Pancreas (tissue), 10 donors: Measurements from ENCODE around the gene DGKZ. TPM values are rescaled to one million over a fixed set of nuclear protein-coding genes. Genes with fewer than 3 reads are reported as not detected.

Experiments
- ATAC-seq, 4 donors: fragments of 200-7000 bp; cut with Tn5 transposase; one replicate each; pipeline versions ENCODE4 v1.8.0 to v1.9.1; 2020; ENCODE audit warnings: mild to moderate bottlenecking in 4 of 4, moderate library complexity in 4 of 4
- DNase-seq, 6 donors: peaks; one replicate each; pipeline ENCODE4 v3.0.0-alpha.2; 2020
- FAIRE-seq: peaks from 2 replicates; lab custom pipeline; 2012; peaks lifted over from hg19 to GRCh38; lab: Jason Lieb, UNC
- H3K27ac ChIP-seq, 4 donors: fragments of 200-600 bp; sonication (generic); 1 replicate in 3 of 4; 2 replicates in 1 of 4; pipeline versions ENCODE4 v1.5.0 to v1.8.0; 2020
- H3K27me3 ChIP-seq, 4 donors: fragments of 200-600 bp; one replicate each; pipeline ENCODE4 v1.8.0; 2021
- H3K36me3 ChIP-seq, 3 donors: fragments of 200-600 bp; sonication (generic) in 1 of 3; one replicate each; pipeline versions ENCODE4 v1.5.0 to v1.8.0; 2020 to 2021
- H3K4me1 ChIP-seq, 3 donors: fragments of 200-600 bp; one replicate each; pipeline ENCODE4 v1.8.0; 2021
- H3K4me3 ChIP-seq, 4 donors: fragments of 200-600 bp; sonication (generic) in 2 of 4; one replicate each; pipeline versions ENCODE4 v1.5.0 to v1.8.0; 2020 to 2021
- H3K9me3 ChIP-seq, 4 donors: fragments of 200-600 bp; one replicate each; pipeline ENCODE4 v1.8.0; 2021
- WGBS, 2 donors: extraction: QIAGEN DNeasy Blood & Tissue Kit; methylation state at CpG; one replicate each; pipeline ENCODE4 v1.1.7; 2013; 5-methylcytosine and 5-hydroxymethylcytosine counted together
- intact Hi-C, 3 donors: fragments of 100-400 bp; cut with DNase I; formaldehyde crosslinking; loops; one replicate each; pipeline versions ENCODE4 v1.11.1 to v1.14.2; 2022
- polyA plus RNA-seq, 2 donors: library from polyadenylated mRNA; stranded (reverse); fragments of 200-250 nt; gene quantifications; one replicate each; pipeline ENCODE4 v1.2.3, GENCODE V29; 2013
- total RNA-seq, 6 donors: library from RNA; stranded (reverse); fragmentation: NEBNext Ultra II Directional in 4 of 6; extraction: Animal tissue kit (Norgen Biotek cat#: 25700) in 4 of 6; gene quantifications; one replicate each; pipeline versions ENCODE4 v1.2.1 to v1.2.4, GENCODE V29; 2021 to 2023
- TF ChIP-seq, protein P1 (sequence below), 4 donors: fragments of 200-600 bp; sonication (generic) in 3 of 4; IDR thresholded peaks; one replicate each; pipeline versions ENCODE4 v1.5.0 to v1.8.0; 2021; ENCODE audit warnings: antibody characterized with exemption in 4 of 4
- donor health status: healthy with polysubstance abuse.
- donor health status: DM: no; HTN: no; CAD: no; lungs with moderate emphysema.
- donor health status: DM: no; HTN: no; CAD: no.
- donor health status: control.
- donor health status: control.
- donor health status: Bipolar disorder and iron deficiency.
- donor health status: DM: yes; HTN: yes; CAD: no.
- donor health status: DM: no; HTN: no; CAD: no.
- donor health status: DM: no; HTN: no; CAD: no.
- donor health status: DM: yes; HTN: yes; CAD: no.

DGKZ gene
- total and polyA plus RNA-seq, 8 donors, result 34.1 to 88.8 (median 40.3) TPM

GRCh38 chr11:46418751-46419150 lies 71.5 kb downstream of the DGKZ start:
- 90 to 93% methylated on average over 5 of the region's 5 CpGs for WGBS, 2 donors
- no peak for FAIRE-seq
- no peak for DNase-seq
- no peaks in the 10 kb centered on the region for H3K4me1 ChIP-seq
- no peak for ATAC-seq
- intact Hi-C loops, result no loop called here
- TF ChIP-seq, protein P1, sequence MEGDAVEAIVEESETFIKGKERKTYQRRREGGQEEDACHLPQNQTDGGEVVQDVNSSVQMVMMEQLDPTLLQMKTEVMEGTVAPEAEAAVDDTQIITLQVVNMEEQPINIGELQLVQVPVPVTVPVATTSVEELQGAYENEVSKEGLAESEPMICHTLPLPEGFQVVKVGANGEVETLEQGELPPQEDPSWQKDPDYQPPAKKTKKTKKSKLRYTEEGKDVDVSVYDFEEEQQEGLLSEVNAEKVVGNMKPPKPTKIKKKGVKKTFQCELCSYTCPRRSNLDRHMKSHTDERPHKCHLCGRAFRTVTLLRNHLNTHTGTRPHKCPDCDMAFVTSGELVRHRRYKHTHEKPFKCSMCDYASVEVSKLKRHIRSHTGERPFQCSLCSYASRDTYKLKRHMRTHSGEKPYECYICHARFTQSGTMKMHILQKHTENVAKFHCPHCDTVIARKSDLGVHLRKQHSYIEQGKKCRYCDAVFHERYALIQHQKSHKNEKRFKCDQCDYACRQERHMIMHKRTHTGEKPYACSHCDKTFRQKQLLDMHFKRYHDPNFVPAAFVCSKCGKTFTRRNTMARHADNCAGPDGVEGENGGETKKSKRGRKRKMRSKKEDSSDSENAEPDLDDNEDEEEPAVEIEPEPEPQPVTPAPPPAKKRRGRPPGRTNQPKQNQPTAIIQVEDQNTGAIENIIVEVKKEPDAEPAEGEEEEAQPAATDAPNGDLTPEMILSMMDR (IDR thresholded peaks at IDR 0.05), result no peak
- no peak overlapping the region for H3K27ac ChIP-seq
- no peak overlapping the region for H3K4me3 ChIP-seq
- no peaks in the 10 kb centered on the region for H3K27me3 ChIP-seq
- no peaks in the 10 kb centered on the region for H3K9me3 ChIP-seq
- H3K36me3 ChIP-seq, result peaks cover 0 to 33% (median 0%) of the 10 kb centered on the region in 3 donors

DNA sequence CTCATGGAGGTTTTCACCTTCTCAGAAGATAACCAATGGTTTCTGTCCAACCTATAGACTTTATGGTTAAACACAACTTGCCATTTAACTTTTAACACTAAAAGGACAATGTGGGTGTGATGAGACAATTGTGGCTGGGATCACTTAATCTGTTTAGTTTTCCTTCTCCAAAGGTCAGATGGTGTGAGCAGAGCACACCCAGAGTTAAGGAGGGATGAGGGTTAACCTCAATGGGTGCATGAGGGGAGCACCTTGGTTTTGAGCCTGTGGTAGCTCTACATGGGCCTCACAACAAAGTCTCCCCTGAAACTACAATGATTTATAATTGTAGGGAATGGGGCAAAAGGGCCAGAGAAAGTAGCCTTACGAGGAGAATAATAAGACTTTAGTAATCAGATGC lies 73.2 kb downstream of the DGKZ start:
- Histone ChIP-seq H3K36me3 (peaks cover 0 to 20% (median 0%) of the 10 kb centered on the region in 3 donors), H3K4me1 (no peaks in the 10 kb centered on the region), H3K27me3 (no peaks in the 10 kb centered on the region), H3K9me3 (no peaks in the 10 kb centered on the region), H3K4me3 (no peak overlapping the region), H3K27ac (no peak overlapping the region)
- TF ChIP-seq, protein P1 (IDR thresholded peaks at IDR 0.05), result no peak
- ATAC-seq, result no peak
- no peak for FAIRE-seq
- no peak for DNase-seq
- intact Hi-C loops, result no loop called here
- 94 to 100% methylated on average over 1 of the region's 1 CpG for WGBS, 2 donors

DNA sequence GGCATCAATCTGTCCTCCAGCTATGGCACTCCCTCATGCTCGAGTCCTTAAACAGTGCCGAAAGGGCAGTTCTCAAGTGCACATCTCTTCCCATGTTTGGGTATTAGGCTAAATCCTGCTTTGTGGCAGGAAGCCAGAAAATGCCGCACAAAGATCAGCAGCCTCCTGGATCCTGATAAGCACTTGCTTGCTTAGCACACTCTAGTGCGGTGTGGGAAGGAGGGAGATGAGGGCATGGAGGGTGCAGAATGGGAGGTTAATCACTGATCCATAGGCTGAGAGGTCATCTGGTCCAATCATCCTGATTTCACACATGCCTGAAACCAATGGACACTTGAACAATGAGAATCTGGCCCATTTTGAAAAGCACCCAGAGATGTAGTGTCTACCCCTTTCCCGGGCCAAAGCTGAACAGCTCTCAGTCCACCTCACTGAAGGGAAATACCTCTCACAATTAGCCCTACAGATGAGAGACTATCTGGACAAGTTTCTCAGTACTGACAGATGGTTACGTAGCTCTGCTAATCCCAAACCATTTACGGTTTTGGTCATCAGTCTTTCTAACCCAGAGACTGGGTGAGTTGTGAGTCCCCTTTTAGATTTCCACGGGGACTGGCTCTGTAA lies 74.1 kb downstream of the DGKZ start:
- 81 to 84% methylated on average over 8 of the region's 8 CpGs for WGBS, 2 donors
- TF ChIP-seq, protein P1 (IDR thresholded peaks at IDR 0.05), result no peak
- DNase-seq (no peak), ATAC-seq (no peak), FAIRE-seq (no peak)
- Histone ChIP-seq H3K36me3 (peaks cover 0 to 14% (median 0%) of the 10 kb centered on the region in 3 donors), H3K27ac (no peak overlapping the region), H3K9me3 (no peaks in the 10 kb centered on the region), H3K4me1 (no peaks in the 10 kb centered on the region), H3K4me3 (no peak overlapping the region), H3K27me3 (no peaks in the 10 kb centered on the region)
- intact Hi-C loops, result no loop called here

DNA sequence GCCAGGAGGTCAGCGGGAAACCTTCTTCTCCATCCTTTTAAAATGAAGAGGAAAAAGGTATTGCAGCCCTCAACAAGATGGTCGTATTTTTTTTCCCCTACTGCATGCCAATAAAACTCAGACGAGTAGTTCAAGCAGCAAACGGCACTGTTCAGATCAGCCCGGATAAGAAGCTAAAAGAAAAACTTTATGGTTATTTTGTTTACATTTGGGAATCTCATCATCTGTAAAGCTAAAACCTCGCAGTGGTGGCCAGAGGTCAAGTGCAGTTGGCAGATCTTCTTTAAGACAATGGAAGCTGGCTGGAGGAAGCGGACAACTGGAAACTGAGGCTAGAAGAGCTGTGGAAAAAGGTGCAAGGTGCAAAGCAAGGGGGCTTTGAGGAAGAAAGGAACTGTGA lies 75.3 kb downstream of the DGKZ start:
- intact Hi-C loops, result no loop called here
- WGBS, 2 donors, result 78 to 82% methylated on average over 7 of the region's 7 CpGs
- FAIRE-seq, result no peak

More for the DNA sequence above, 75.3 kb downstream of the DGKZ start:
- no peak for ATAC-seq
- H3K9me3 ChIP-seq, result no peaks in the 10 kb centered on the region
- H3K27me3 ChIP-seq, result no peaks in the 10 kb centered on the region
- no peak overlapping the region for H3K4me3 ChIP-seq
- DNase-seq, result no peak
- TF ChIP-seq, protein P1 (IDR thresholded peaks at IDR 0.05), result no peak
- H3K4me1 ChIP-seq, result no peaks in the 10 kb centered on the region
- H3K27ac ChIP-seq, result no peak overlapping the region
- peaks cover 0 to 9% (median 0%) of the 10 kb centered on the region in 3 donors for H3K36me3 ChIP-seq
